SH-SY5Y (cell line): ENCODE results near the gene SPAG7.

Source experiments
- GATA2 ChIP-seq: IDR thresholded peaks from 2 replicates; pipeline ENCODE4 v1.6.1; 2011; ENCODE audit warnings: mild to moderate bottlenecking, low read depth, low read length
- GATA3 ChIP-seq: IDR thresholded peaks from 2 replicates; pipeline ENCODE4 v1.6.1; 2011; ENCODE audit warnings: low read depth, mild to moderate bottlenecking, low read length, moderate library complexity

GRCh38 chr17:4997302-4998026 is 29.8 kb upstream of the SPAG7 start, which contains the start of the genes INCA1 and KIF1C:
- TF ChIP-seq GATA3 (no peak), GATA2 (no peak)
